KMS-11 (cell line): ENCODE results near the gene PLEKHA4.

Experiments
- H2AFZ ChIP-seq: fragments of 200-600 bp; sonication (generic); 2 replicates; pipeline ENCODE4 v1.6.1; 2016; ENCODE audit warnings: antibody characterized with exemption, mixed run types, low read depth
- H3K27ac ChIP-seq: fragments of 200-600 bp; sonication (generic); 2 replicates; pipeline ENCODE4 v1.6.1; 2016; ENCODE audit warnings: mild to moderate bottlenecking, mixed run types
- H3K27me3 ChIP-seq: fragments of 200-600 bp; sonication (generic); 2 replicates; pipeline ENCODE4 v1.6.1; 2017; ENCODE audit warnings: mild to moderate bottlenecking, low read depth, mixed run types, moderate library complexity; ENCODE audit not compliant: insufficient read depth
- H3K36me3 ChIP-seq: fragments of 200-600 bp; sonication (generic); 2 replicates; pipeline ENCODE4 v1.6.1; 2017; ENCODE audit warnings: mild to moderate bottlenecking, mixed run types; ENCODE audit not compliant: insufficient read depth
- H3K4me1 ChIP-seq: fragments of 200-600 bp; sonication (generic); 2 replicates; pipeline ENCODE4 v1.6.1; 2016; ENCODE audit warnings: mild to moderate bottlenecking, low read depth, mixed run types; ENCODE audit not compliant: poor library complexity, severe bottlenecking
- H3K4me2 ChIP-seq: fragments of 200-600 bp; sonication (generic); 2 replicates; pipeline ENCODE4 v1.7.0; 2016; ENCODE audit warnings: mild to moderate bottlenecking, mixed run types
- H3K4me3 ChIP-seq: fragments of 200-600 bp; sonication (generic); IDR thresholded peaks from 2 replicates; pipeline ENCODE4 v1.6.1; 2017; ENCODE audit warnings: low read depth, low read length, mixed read lengths; ENCODE audit not compliant: insufficient read depth
- H3K79me2 ChIP-seq: fragments of 200-600 bp; sonication (generic); 2 replicates; pipeline ENCODE4 v1.6.1; 2016; ENCODE audit warnings: low read depth, mixed run types; ENCODE audit not compliant: insufficient read depth
- H3K9ac ChIP-seq: fragments of 200-600 bp; sonication (generic); 2 replicates; pipeline ENCODE4 v1.6.1; 2016; ENCODE audit warnings: mild to moderate bottlenecking, mixed run types
- H4K20me1 ChIP-seq: fragments of 200-600 bp; sonication (generic); 2 replicates; pipeline ENCODE4 v1.6.1; 2016; ENCODE audit warnings: mild to moderate bottlenecking, mixed run types; ENCODE audit not compliant: insufficient read depth
- TF ChIP-seq, protein P1 (sequence below): fragments of 200-600 bp; sonication (generic); conservative IDR thresholded peaks from 2 replicates; pipeline ENCODE4 v1.6.1; 2017; ENCODE audit warnings: low read depth, mild to moderate bottlenecking, antibody characterized with exemption, low read length, moderate library complexity, mixed read lengths

Gene PLEKHA4

DNA sequence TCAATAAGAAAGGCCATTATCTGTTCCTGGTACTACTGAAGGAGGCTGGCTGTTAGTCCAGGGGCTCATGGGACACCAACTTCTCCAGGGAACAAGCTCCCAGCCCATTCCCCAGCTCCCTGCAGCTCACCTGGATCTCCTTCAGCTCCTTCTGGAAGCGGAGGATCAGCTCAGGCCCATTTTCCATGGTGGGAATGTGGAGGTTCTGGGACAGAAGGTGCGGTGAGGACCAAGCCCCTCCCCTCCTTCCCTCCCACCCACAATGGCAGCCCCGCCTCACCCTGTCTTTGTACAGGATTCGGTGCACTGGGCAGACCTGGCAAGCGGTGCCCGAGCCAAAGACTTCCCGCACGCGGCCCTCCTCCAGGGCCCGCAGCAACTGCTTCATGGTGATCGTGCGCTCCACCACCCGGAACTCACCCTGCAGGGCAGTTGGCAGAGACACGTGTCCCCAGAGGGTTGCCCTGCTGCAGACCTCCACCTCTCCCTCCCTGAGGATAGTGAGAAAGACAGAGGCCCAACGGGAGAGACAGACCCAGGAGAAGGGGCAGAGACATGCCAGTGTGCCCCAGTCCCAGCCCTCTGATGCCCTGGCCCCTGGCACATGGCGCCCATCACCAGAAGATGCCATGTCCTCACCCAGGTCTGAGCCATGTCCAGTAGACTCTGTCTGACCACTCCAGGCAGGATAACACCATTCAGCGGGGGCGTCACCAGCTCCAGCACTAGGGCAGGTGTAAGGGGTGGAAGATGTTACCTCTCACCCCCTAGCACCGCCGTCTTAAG, 71.9 kb downstream of the PLEKHA4 start:
- Histone ChIP-seq H3K4me2 (no peak overlapping the region), H4K20me1 (no peaks in the 10 kb centered on the region), H3K36me3 (no peaks in the 10 kb centered on the region), H3K79me2 (no peaks in the 10 kb centered on the region), H3K4me1 (peaks cover 4% of the 10 kb centered on the region), H3K4me3 (no peak overlapping the region), H3K27ac (no peak overlapping the region), H3K27me3 (no peaks in the 10 kb centered on the region), H3K9ac (no peak overlapping the region), H2AFZ (no peak overlapping the region)
- TF ChIP-seq, protein P1, sequence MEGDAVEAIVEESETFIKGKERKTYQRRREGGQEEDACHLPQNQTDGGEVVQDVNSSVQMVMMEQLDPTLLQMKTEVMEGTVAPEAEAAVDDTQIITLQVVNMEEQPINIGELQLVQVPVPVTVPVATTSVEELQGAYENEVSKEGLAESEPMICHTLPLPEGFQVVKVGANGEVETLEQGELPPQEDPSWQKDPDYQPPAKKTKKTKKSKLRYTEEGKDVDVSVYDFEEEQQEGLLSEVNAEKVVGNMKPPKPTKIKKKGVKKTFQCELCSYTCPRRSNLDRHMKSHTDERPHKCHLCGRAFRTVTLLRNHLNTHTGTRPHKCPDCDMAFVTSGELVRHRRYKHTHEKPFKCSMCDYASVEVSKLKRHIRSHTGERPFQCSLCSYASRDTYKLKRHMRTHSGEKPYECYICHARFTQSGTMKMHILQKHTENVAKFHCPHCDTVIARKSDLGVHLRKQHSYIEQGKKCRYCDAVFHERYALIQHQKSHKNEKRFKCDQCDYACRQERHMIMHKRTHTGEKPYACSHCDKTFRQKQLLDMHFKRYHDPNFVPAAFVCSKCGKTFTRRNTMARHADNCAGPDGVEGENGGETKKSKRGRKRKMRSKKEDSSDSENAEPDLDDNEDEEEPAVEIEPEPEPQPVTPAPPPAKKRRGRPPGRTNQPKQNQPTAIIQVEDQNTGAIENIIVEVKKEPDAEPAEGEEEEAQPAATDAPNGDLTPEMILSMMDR: no peak

DNA sequence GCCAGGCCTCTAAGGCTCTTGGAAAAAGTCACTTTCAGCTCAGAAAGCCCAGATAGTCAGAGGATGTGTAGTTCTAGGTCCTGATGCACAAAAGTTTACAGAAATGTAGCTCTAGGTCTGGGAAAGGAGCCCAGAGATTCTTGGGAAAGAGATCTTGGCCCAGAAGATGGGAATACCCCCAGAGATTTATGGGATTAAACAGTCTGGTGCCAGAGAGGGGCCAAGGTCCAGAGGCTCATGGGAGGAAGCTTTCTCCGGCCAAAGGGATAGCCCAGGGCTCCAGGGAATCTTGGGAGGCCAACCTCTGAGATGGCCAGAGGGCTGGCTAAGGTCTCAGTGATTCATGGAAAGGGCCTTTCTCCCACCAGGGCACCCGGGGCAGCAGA, 72.7 kb downstream of the PLEKHA4 start:
- Histone ChIP-seq H3K4me2 (no peak overlapping the region; the same call in 1 of the 2 replicates), H2AFZ (no peak overlapping the region), H3K79me2 (no peaks in the 10 kb centered on the region), H3K9ac (no peak overlapping the region), H3K27me3 (no peaks in the 10 kb centered on the region), H4K20me1 (no peaks in the 10 kb centered on the region), H3K36me3 (no peaks in the 10 kb centered on the region), H3K4me1 (peaks cover 4% of the 10 kb centered on the region), H3K27ac (no peak overlapping the region), H3K4me3 (no peak overlapping the region)
- TF ChIP-seq, protein P1: no peak

DNA sequence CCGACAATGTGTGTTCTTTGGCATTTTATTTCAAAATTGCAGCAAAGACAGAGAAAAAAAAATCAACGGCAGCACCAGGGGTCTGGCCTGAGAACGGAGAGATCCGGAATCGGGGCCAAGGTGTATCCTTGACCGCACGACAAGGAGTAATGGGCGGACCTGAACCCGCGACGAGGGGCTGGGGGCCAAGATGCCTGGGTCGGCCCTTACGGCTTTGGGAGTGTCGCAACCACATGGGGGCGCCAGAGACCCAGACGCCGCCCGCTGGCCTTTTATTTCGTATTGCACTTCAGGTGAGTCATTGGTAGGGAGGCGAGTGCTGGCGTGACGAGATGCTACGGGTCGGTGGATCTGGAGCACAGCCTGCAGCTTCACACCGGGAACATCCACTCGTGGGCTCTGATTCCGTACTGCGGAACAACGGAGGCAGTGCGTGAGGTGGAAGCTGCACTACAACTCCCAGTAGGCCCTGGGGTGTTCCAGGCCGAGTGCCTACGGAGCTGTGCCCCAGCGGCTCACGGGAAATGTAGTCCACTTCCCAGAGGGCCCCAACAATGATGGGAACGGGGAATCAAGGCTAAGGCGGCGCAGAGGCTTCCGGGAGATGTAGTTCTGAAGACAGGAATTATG, 73.2 kb downstream of the PLEKHA4 start:
- no peak overlapping the region for H3K27ac ChIP-seq
- TF ChIP-seq, protein P1: peak; percentile 96
- peak overlapping the region; percentile 16; the same call in 1 of the 2 replicates for H2AFZ ChIP-seq

DNA sequence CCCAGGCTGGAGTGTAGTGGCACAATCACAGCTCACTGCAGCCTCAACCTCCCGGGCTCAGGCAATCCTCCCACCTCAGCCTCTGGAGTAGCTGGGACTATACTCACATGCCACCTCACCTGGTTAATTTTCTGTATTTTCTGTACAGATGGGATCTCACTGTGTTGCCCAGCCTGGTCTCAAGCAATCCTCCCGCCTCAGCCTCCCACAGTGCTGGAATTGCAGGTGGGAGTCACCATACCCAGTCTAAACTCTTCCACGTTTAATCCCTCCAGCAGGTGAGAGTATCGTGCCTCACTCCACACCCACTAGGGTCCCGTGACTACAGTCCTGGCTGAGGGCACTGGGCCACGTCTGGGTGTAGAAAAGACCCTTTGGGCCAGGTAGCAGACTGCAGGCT, 74.1 kb downstream of the PLEKHA4 start:
- Histone ChIP-seq H4K20me1 (no peaks in the 10 kb centered on the region), H3K27ac (no peak overlapping the region), H3K79me2 (no peaks in the 10 kb centered on the region), H3K9ac (no peak overlapping the region), H3K4me1 (peaks cover 4% of the 10 kb centered on the region), H3K4me3 (no peak overlapping the region), H3K4me2 (no peak overlapping the region; the same call in 1 of the 2 replicates), H3K36me3 (no peaks in the 10 kb centered on the region), H2AFZ (no peak overlapping the region), H3K27me3 (no peaks in the 10 kb centered on the region)
- TF ChIP-seq, protein P1: no peak

More for the DNA sequence above, 73.2 kb downstream of the PLEKHA4 start:
- Histone ChIP-seq H3K4me2 (peak overlapping the region; percentile 18; the same call in 1 of the 2 replicates), H3K79me2 (no peaks in the 10 kb centered on the region), H3K36me3 (no peaks in the 10 kb centered on the region), H3K4me1 (peaks cover 4% of the 10 kb centered on the region), H3K27me3 (no peaks in the 10 kb centered on the region), H3K4me3 (no peak overlapping the region), H4K20me1 (no peaks in the 10 kb centered on the region), H3K9ac (peak overlapping the region; percentile 12; the same call in 1 of the 2 replicates)
